ENCODE data around the gene ASXL1.
"Not testable (repeated sequence)": the region's sequence is repeated elsewhere in the genome, so short reads cannot be mapped to it uniquely, and the experiment has no call there.

Gene ASXL1

DNA sequence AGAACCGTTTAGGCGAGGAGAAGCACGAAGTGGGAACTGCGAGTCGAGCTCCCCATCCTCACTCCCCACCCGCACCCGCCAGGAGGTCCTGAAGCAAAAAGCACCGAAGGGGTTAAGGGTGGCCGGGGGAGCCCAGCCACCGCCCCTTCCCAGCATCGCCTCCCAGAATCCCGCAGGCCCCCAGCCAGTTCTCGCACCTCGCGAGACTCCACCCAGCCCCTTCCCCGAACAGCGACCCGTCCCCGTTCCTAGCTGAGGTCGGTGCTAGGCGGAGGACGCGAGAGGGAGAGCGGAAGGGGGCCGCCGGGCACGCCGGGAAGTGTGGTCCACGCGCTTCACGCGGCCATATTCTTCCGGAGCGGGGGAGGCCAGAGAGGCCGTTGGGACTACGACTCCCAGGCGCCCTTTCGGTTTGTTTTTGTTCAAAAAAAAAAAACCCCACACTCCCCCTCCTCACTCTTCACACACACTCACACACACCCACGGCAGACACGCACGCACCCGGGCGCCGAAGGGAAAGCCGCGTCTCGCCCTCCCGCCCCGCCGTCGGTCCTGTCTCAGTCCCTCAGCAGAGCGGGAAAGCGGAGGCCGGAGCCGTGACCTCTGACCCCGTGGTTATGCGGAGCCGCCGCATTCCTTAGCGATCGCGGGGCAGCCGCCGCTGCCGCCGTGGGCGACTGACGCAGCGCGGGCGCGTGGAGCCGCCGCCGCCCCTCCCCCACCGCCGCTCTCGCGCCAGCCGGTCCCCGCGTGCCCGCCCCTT is at the start of gene ASXL1:
ASXL1 (plus strand) TSS at position 463 of the 763 bp plus-strand sequence. CDS start 445 bp downstream, outside the sequence.
- DNase-seq (ENCODE audit: low read depth) = peak; percentile 85

DNA sequence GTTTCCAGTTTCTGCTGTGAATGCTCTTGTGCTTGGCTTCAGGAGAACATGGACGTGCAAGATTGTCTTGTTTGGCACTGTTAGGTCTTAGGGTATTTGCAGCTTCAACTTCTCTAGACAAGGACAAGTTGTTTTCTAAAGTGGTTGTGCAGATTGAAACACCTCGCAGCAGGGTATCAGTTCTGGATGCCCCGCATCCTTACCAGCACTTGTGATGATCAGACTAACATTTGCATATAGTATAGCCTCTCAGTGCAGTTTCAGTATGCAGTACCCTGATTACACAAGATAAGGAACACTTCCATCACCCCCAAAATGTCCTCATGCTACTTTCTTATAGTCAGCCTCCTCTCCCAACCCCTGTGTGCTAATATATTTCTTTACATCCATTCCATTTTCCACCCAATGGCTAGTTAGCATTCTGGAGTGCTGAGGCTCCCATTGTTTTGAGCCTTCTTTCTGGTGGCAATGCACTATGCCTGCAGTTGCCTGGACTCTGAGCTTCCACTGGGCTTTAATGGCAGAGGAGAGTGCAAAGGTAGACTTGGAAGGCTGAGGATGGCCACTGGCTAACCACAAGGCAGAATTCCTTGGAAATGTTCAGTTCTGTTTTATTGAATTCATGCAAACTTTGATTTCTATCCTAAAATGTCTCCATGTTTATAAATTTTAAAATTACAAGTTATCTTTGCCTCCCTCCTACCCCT is 45.3 kb upstream of the ASXL1 start:
- no peak for DNase-seq (ENCODE audit: low read depth)

GRCh38 chr20:32314768-32315167 is 43.4 kb upstream of the ASXL1 start:
- no peak for DNase-seq (ENCODE audit: low read depth)

DNA sequence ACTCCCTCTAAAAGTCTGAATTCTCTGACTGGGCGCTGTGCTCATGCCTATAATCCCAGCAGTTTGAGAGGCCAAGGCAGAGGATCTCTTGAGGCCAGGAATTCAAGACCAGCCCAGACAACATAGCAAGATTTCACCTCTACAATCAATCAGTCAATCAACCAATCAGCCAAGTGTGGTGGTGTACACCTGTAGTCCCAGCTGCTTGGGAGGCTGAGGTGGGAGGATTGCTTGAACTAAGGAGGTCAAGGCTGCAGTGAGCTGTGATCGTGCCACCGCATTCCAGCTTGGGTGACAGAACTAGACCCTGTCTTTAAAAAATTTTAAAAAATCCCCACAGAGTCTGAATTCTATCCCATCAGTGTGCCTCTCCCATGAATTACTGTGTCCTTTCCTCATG is 42.7 kb upstream of the ASXL1 start:
- no peak for DNase-seq (ENCODE audit: low read depth)

DNA sequence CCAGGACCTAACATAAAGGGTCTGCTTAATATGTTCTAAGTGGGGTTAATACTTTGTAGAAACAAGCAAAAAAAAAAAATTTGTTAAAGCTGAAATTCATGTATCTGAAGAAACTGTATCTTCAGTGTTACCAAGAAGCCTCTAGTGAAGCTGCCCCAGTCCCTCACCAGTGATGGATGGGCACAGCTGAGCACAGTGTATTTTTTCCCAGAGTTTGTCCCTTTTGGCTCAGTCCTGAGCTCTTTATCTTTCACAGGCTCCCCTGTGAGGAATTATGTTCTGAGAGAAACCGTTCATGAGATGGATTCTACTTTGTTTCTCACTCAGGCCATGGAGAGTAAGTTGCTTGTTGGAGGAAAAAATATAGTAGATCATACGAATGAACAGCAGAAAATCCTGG is 42.2 kb upstream of the ASXL1 start:
- DNase-seq (ENCODE audit: low read depth) = no peak

DNA sequence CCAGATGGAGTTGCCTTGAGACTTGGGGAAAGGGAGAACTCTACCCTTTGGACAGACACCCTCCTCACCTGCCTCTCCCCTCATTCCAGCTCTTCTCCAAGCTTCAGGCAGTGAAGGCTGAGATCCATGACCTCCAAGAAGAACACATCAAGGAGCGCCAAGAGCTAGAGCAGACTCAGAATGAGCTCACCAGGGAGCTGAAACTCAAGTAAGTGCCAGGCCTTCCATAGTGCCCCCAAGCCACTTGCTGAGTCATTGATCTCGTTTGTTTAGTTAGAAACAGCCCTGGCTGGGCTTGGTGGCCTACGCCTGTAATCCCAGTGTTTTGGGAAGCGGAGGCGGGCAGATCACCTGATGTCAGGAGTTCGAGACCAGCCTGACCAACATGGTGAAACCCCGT is 41.5 kb upstream of the ASXL1 start:
- DNase-seq (ENCODE audit: low read depth) = no peak

GRCh38 chr20:32319100-32319499 is 39.0 kb upstream of the ASXL1 start:
- DNase-seq (ENCODE audit: low read depth) = no peak

- DNase-seq (ENCODE audit: low read depth) = no peak
These were observed 37.8 kb upstream of the ASXL1 start for GRCh38 chr20:32320305-32320704.

GRCh38 chr20:32321390-32321789 is 36.7 kb upstream of the ASXL1 start:
- DNase-seq (ENCODE audit: low read depth) = no peak

DNA sequence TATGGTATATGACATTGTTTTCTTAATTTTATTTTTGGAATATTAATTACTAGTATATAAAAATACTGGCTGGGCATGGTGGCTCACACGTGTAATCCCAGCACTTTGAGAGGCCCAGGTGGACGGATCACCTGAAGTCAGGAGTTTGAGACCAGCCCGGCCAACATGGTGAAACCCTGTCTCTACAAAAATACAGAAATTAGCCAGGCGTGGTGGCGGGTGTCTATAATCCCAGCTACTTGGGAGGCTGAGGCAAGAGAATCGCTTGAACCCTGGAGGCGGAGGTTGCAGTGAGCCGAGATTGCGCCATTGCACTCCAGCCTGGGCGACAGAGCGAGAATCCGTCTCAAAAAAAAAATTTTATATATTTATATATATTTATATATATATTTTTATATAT is 35.9 kb upstream of the ASXL1 start:
- not testable (repeated sequence) for DNase-seq (ENCODE audit: low read depth)

GRCh38 chr20:32323761-32324160 is 34.4 kb upstream of the ASXL1 start:
- DNase-seq (ENCODE audit: low read depth) = not testable (repeated sequence)

DNA sequence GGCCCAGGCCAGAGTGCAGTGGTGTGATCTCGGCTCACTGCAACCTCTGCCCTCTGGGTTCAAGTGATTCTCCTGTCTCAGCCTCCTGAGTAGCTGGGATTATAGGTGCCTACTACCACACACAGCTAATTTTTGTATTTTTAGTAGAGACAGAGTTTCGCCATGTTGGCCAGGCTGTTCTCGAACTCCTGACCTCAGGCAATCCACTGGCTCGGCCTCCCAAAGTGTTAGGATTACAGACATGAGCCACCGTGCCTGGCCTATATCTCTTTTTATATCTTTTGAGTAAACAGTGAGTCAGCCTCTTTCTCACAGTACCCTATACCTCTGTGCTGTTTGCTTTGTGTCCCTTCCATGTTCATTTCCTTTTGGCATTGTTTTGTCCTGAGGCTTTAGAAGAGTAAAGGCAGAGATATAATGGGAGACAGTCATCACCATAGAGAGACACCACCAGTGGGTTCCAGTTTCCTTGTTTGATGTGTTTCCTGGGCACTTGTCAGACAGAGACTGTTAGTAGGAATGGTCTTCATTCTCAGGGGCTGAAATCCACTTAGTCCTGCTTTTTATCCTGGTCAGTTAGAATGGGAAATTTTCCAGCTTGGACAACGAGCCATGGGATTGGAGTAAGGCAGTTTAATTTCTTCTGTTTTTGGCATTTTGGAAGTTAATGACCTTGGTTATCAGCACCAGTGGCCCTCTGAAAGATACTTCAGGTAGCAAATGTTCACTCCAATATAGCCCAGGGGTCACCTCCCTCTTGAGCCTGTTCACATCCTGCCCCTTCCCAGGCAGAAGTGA is 32.2 kb upstream of the ASXL1 start:
- no peak for DNase-seq (ENCODE audit: low read depth)

- DNase-seq (ENCODE audit: low read depth) = no peak
These were observed 31.7 kb upstream of the ASXL1 start for GRCh38 chr20:32326504-32326845.

DNA sequence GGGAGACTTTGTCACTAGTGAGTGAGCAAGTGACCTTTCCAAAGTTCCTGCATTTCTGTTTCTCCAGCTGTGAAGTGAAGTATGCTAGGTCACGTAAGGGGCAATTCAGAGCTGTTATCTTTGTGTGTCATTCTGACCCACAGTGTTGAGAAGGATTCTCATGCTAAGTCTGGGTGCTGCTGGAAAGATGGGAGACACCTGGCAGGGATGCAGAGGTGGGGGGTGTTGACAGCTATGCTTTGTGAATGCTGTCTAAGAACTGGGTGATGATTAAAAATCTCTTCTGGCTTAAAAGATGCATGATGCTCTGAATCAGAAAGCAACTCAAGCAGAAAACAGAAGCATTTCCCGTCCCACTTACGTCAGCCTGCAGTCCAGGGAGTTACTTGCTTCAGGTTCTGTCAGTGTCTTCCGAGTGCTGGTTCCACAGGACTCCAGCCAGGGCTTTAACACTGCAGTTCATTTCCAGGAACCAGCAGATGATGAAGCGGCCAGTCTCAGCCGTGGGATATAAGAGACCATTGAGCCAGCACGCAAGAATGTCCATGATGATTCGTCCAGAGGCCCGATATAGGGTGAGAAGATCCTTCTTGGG is 30.9 kb upstream of the ASXL1 start:
- no peak for DNase-seq (ENCODE audit: low read depth)

DNA sequence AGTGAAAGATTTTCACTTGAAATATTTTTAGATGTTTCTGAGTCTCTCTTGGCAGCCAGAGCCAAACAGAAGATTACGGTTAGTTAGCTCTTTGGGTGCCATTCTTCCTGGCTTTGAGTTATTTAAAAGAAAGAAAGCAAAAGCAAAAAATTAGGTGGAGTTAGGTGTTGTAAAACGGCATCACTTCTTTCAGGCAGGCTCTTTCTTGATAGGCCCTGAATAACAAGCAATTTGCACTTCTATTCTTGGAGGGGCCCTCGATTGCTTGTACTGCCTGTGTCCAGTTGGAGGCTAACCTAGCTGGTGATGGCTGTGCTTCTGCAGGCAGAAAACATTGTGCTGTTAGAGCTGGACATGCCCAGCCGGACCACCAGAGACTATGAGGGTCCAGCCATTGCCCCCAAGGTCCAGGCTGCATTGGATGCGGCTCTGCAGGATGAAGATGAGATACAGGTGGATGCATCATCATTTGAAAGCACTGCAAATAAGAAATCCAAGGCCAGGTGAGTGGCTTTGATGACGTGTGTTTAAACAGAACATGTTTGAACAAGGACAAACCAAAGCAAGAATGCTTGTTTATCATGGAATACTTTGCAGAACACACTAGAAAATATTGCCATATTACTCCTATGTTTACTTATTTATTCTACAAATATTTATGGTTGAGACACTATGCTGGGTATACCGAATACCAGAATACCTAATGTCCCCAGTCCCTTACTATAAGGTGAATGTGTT is 28.1 kb upstream of the ASXL1 start:
- no peak for DNase-seq (ENCODE audit: low read depth)

GRCh38 chr20:32330555-32330897 is 27.6 kb upstream of the ASXL1 start:
- DNase-seq (ENCODE audit: low read depth) = no peak

GRCh38 chr20:32332614-32333013 is 25.5 kb upstream of the ASXL1 start:
- DNase-seq (ENCODE audit: low read depth) = no peak

- DNase-seq (ENCODE audit: low read depth) = no peak
These were observed 24.7 kb upstream of the ASXL1 start for GRCh38 chr20:32333181-32333987.

DNA sequence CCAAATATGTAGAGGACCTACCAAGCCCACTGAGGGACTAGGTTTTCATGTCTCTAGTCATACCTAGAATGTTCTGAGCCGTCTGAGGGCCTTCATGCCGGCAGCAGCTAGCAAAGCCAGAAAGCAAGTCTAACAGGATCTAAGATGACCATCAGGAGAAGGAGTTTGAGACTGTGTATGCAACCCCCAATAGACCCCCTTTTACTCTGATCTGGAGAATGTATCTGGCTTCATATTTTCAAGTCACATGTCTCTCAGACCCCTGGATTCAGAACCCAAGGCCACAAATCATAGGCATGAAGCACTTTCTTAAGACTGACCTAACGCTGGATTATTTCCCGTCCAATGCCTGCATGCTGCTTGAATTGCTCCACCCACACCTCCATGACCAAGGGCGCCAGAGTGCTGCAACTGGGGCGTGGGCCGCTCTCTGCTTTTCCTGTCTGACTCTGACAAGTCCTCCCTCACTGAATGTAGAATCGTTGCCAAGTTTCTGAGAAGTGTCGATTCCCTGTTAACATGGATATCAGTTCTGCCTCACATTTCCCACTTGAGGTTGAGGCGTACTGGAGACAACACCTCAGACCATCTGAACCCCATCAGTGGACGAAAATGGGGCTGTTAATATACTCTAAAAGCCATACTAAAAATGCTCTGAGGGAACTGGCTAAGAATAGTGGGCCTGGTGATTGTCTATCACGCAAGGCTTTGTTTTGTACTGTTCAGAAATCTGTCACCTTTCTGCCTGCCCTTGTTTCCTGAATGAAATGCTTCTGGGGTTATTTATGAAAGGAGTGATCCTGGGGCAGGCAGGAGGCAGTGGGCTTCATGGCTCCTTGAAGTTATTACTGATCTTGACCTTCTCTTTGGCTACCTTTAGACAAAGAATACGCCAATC is 23.9 kb upstream of the ASXL1 start:
- DNase-seq (ENCODE audit: low read depth) = peak; percentile 26

DNA sequence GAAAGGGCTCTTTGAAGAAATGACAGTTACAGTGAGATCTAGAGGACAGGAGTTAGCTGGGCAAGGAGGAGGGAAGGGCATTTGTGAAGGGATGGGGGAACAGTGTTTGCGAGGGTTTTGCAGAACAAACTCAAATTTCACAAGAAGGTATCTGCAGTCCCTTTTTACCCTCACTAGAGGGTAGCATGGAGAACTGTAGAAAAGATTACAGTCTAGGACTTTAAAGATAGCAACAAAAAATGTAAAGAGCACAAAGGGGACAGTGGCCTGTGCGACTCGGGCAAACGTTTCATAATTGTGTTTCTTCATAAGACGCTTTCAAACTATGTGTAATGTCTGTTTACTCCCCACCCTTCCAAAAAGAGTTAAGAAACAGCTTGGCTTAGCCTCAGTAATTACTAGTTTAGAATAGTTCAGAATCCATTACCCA is 21.2 kb upstream of the ASXL1 start:
- no peak for DNase-seq (ENCODE audit: low read depth)

Measured in stimulated activated CD8-positive, alpha-beta memory T cell treated with anti-CD3 and anti-CD28 coated beads, Interleukin-7, amount 100 ng/mL, for 24 hours (primary cell).